K562 (cell line): Measurements from ENCODE around the gene STEAP1B. TPM values are rescaled to one million over a fixed set of nuclear protein-coding genes. Genes with fewer than 3 reads are reported as not detected.

Experiments
- ARID2 ChIP-seq: fragments of 450-650 bp; IDR thresholded peaks from 2 replicates; pipeline ENCODE4 v1.6.1; 2017; ENCODE audit warnings: antibody characterized with exemption, mild to moderate bottlenecking
- EHMT2 ChIP-seq: fragments of 450-650 bp; IDR thresholded peaks from 2 replicates; pipeline ENCODE4 v1.6.1; 2018; ENCODE audit warnings: antibody characterized with exemption
- ETV6 ChIP-seq, 3 experiments: fragments of 150-350 bp in 1 of 3; sonication (generic) in 1 of 3; formaldehyde crosslinking in 1 of 3; IDR thresholded peaks; 2 replicates each; pipeline versions ENCODE4 v1.6.1 to v1.8.0; 2014 to 2022; ENCODE audit warnings: borderline replicate concordance in 2 of 3, low read depth in 2 of 3, antibody characterized with exemption in 1 of 3, low read length in 1 of 3, mild to moderate bottlenecking in 1 of 3, missing genetic modification reagents in 1 of 3
- FOS ChIP-seq: IDR thresholded peaks from 3 replicates; pipeline ENCODE4 v1.6.1; 2011; ENCODE audit not compliant: insufficient read length; ENCODE audit errors: extremely low read depth
- L3MBTL2 ChIP-seq: fragments of 450-650 bp; IDR thresholded peaks from 2 replicates; pipeline ENCODE4 v1.6.1; 2016; ENCODE audit warnings: mild to moderate bottlenecking, moderate library complexity
- NONO ChIP-seq, 2 experiments: fragments of 200-400 bp in 1 of 2; fragments of 450-650 bp in 1 of 2; formaldehyde crosslinking in 1 of 2; IDR thresholded peaks; 2 replicates each; pipeline ENCODE4 v1.6.1; 2017; ENCODE audit warnings: low read depth in 2 of 2, mild to moderate bottlenecking in 2 of 2, moderate library complexity in 2 of 2, low read length in 1 of 2
- NR2C1 ChIP-seq, 2 experiments: fragments of 450-650 bp; IDR thresholded peaks; 2 replicates each; pipeline ENCODE4 v1.6.1; 2017; ENCODE audit warnings: mild to moderate bottlenecking in 2 of 2, antibody characterized with exemption in 1 of 2, inconsistent platforms in 1 of 2, missing compliant biosample characterization in 1 of 2, missing genetic modification characterization in 1 of 2
- POLR2A ChIP-seq: fragments of 450-650 bp; conservative IDR thresholded peaks from 2 replicates; pipeline ENCODE4 v1.6.1; 2016
- RBM14 ChIP-seq: fragments of 200-400 bp; formaldehyde crosslinking; IDR thresholded peaks from 2 replicates; pipeline ENCODE4 v1.6.1; 2018; ENCODE audit warnings: low read depth, mild to moderate bottlenecking, low read length, moderate library complexity, borderline replicate concordance; ENCODE audit not compliant: insufficient read depth
- SAFB ChIP-seq: fragments of 200-400 bp; formaldehyde crosslinking; IDR thresholded peaks from 2 replicates; pipeline ENCODE4 v1.6.1; 2017; ENCODE audit warnings: low read depth, low read length, borderline replicate concordance
- SETDB1 ChIP-seq: IDR thresholded peaks from one replicate; pipeline ENCODE4 v1.6.1; 2012; ENCODE audit warnings: low read length, control low read depth, inconsistent platforms
- SMAD3 ChIP-seq: fragments of 450-650 bp; formaldehyde crosslinking; conservative IDR thresholded peaks from 2 replicates; pipeline ENCODE4 v1.4.0; 2020; ENCODE audit warnings: mild to moderate bottlenecking
- SMAD4 ChIP-seq: fragments of 250-450 bp; sonication (Bioruptor Pico); conservative IDR thresholded peaks from 2 replicates; pipeline ENCODE4 v1.8.0; 2021; ENCODE audit warnings: inconsistent platforms, mild to moderate bottlenecking, moderate library complexity
- SREBF2 ChIP-seq: sonication (generic); formaldehyde crosslinking; IDR thresholded peaks from 2 replicates; pipeline ENCODE4 v1.4.0; 2020; ENCODE audit warnings: mild to moderate bottlenecking, missing genetic modification reagents
- TBL1XR1 ChIP-seq, 2 experiments: IDR thresholded peaks; 2 replicates each; pipeline ENCODE4 v1.6.1; 2012; ENCODE audit warnings: improper control_type of control experiment in 2 of 2, low read length in 2 of 2, mild to moderate bottlenecking in 1 of 2
- ZNF165 ChIP-seq: fragments of 250-450 bp; sonication (Bioruptor Pico); IDR thresholded peaks from 2 replicates; pipeline ENCODE4 v1.4.0; 2020; ENCODE audit warnings: borderline replicate concordance
- ZNF431 ChIP-seq: sonication (generic); formaldehyde crosslinking; IDR thresholded peaks from 2 replicates; pipeline ENCODE4 v1.8.0; 2022; ENCODE audit warnings: mild to moderate bottlenecking, missing genetic modification reagents
- polyA plus RNA-seq, 8 experiments: library from polyadenylated mRNA; depleted of rRNA in 4 of 8; stranded (reverse) in 5 of 8; unstranded in 3 of 8; fragments of >200 nt; fragmentation: Nextera tagmentation in 2 of 8; fragmentation: Illumina TruSeq in 1 of 8; extraction: Ambion mirVana in 2 of 8; extraction: Trizol in 1 of 8; gene quantifications; 2 replicates each; pipeline versions ENCODE4 v1.2.1 to v1.2.3, GENCODE V29; 2011 to 2014; ENCODE audit warnings: inconsistent platforms in 1 of 8, missing spikeins in 1 of 8
- total RNA-seq, 7 experiments: library from RNA; depleted of rRNA in 6 of 7; stranded (reverse); fragments of >200 nt in 6 of 7; fragmentation: Illumina TruSeq in 2 of 7; extraction: Trizol in 2 of 7; gene quantifications; 2 replicates each; pipeline versions ENCODE4 v1.2.1 to v1.2.3, GENCODE V29; 2011 to 2021; ENCODE audit warnings: low replicate concordance in 1 of 7
- TF ChIP-seq, protein P1 (sequence below): sonication (generic); formaldehyde crosslinking; IDR thresholded peaks from 2 replicates; pipeline ENCODE4 v1.8.0; 2022; ENCODE audit warnings: missing genetic modification reagents, mild to moderate bottlenecking, borderline replicate concordance
- TF ChIP-seq, protein P2 (sequence below): sonication (generic); formaldehyde crosslinking; IDR thresholded peaks from 2 replicates; pipeline ENCODE4 v1.8.0; 2022; ENCODE audit warnings: missing genetic modification reagents, mild to moderate bottlenecking, borderline replicate concordance
- TF ChIP-seq, protein P3 (sequence below): fragments of 250-450 bp; sonication (Bioruptor Pico); IDR thresholded peaks from 2 replicates; pipeline ENCODE4 v1.8.0; 2021; ENCODE audit warnings: moderate library complexity, mild to moderate bottlenecking, inconsistent platforms
- TF ChIP-seq, protein P4 (sequence below): IDR thresholded peaks from 2 replicates; pipeline ENCODE4 v1.6.1; 2014; ENCODE audit warnings: antibody characterized with exemption

Gene STEAP1B
- total and polyA plus RNA-seq, 9 of the 15 experiments (the other 6 are each of a cell fraction or from before 2014, with no cell fraction given): 20.0 to 38.5 (median 30.6) TPM

DNA sequence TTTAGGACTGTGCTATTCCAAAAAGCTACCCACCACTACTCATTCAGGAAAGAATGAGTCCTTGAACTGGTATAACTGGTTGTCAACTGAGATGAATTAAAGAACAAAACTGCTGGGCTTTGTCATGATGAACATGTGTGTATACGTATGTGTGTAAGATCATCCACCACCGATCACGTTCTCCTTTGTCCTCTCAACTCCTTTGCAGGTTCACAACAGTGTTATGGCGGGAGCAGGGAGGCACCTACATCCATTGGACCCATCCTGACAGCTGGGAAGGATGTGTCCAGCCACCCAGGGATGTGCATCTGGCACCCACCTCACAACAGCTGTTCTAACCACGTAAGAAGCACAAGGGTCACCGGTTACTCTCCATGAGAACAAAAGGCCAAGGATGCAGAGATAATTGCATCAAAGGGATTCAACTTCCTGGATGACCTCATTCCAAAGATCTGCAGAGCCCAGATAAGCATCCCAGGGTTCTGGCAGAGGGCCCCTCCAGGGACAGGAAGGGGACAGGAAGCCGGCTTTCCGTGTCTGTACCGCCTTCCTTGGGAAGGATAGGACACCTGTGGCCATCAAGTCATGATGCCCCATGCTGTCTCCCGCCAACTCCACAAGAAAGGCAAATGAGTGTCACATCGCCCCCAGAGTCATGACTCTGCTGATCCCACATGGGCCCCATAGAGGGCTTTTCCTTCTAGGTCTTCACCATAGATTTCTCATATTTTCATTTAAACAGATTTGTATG lies 66.1 kb downstream of the STEAP1B start (continued):
- TF ChIP-seq, protein P1, sequence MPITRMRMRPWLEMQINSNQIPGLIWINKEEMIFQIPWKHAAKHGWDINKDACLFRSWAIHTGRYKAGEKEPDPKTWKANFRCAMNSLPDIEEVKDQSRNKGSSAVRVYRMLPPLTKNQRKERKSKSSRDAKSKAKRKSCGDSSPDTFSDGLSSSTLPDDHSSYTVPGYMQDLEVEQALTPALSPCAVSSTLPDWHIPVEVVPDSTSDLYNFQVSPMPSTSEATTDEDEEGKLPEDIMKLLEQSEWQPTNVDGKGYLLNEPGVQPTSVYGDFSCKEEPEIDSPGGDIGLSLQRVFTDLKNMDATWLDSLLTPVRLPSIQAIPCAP: no peak
- TF ChIP-seq EHMT2 (peak; percentile 73; the same call in 1 of the 2 replicates), NR2C1 (IDR thresholded peaks at IDR 0.05) (peak; percentile 73), NR2C1 (tag; IDR thresholded peaks at IDR 0.05) (peak; percentile 90), ZNF431 (no peak), RBM14 (no peak), SAFB (no peak), L3MBTL2 (no peak; the same call in 1 of the 2 replicates), ZNF165 (no peak), ARID2 (no peak), SETDB1 (no peak), SMAD4 (peak; percentile 91), TBL1XR1 (IDR thresholded peaks at IDR 0.05; ENCODE audit: low read length in 2 of 2) (peak in 1 of 2 experiments; percentile 64; a peak in 1 of 4 replicates), SMAD3 (CRISPR knock-in tag) (0 out of 2 replicates have a peak, but pooled peaks have one; percentile 17), SREBF2 (CRISPR knock-in tag) (no peak), ETV6 (IDR thresholded peaks at IDR 0.05; ENCODE audit: borderline replicate concordance in 1 of 2, low read depth in 2 of 2, low read length in 1 of 2) (0 out of 4 replicates have a peak, but pooled peaks of 1 of the 2 experiments have one; percentile 73), ETV6 (CRISPR knock-in tag; IDR thresholded peaks at IDR 0.05; ENCODE audit: borderline replicate concordance) (no peak), FOS (peak; percentile 21), NONO (IDR thresholded peaks at IDR 0.05; ENCODE audit: low read depth in 2 of 2, low read length in 1 of 2) (peak in 1 of 2 experiments; percentile 56; a peak in 1 of 4 replicates), POLR2A (no peak)
- TF ChIP-seq, protein P2, sequence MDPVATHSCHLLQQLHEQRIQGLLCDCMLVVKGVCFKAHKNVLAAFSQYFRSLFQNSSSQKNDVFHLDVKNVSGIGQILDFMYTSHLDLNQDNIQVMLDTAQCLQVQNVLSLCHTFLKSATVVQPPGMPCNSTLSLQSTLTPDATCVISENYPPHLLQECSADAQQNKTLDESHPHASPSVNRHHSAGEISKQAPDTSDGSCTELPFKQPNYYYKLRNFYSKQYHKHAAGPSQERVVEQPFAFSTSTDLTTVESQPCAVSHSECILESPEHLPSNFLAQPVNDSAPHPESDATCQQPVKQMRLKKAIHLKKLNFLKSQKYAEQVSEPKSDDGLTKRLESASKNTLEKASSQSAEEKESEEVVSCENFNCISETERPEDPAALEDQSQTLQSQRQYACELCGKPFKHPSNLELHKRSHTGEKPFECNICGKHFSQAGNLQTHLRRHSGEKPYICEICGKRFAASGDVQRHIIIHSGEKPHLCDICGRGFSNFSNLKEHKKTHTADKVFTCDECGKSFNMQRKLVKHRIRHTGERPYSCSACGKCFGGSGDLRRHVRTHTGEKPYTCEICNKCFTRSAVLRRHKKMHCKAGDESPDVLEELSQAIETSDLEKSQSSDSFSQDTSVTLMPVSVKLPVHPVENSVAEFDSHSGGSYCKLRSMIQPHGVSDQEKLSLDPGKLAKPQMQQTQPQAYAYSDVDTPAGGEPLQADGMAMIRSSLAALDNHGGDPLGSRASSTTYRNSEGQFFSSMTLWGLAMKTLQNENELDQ (CRISPR knock-in tag): no peak
- TF ChIP-seq, protein P3, sequence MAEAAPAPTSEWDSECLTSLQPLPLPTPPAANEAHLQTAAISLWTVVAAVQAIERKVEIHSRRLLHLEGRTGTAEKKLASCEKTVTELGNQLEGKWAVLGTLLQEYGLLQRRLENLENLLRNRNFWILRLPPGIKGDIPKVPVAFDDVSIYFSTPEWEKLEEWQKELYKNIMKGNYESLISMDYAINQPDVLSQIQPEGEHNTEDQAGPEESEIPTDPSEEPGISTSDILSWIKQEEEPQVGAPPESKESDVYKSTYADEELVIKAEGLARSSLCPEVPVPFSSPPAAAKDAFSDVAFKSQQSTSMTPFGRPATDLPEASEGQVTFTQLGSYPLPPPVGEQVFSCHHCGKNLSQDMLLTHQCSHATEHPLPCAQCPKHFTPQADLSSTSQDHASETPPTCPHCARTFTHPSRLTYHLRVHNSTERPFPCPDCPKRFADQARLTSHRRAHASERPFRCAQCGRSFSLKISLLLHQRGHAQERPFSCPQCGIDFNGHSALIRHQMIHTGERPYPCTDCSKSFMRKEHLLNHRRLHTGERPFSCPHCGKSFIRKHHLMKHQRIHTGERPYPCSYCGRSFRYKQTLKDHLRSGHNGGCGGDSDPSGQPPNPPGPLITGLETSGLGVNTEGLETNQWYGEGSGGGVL (CRISPR knock-in tag): no peak
- TF ChIP-seq, protein P4, sequence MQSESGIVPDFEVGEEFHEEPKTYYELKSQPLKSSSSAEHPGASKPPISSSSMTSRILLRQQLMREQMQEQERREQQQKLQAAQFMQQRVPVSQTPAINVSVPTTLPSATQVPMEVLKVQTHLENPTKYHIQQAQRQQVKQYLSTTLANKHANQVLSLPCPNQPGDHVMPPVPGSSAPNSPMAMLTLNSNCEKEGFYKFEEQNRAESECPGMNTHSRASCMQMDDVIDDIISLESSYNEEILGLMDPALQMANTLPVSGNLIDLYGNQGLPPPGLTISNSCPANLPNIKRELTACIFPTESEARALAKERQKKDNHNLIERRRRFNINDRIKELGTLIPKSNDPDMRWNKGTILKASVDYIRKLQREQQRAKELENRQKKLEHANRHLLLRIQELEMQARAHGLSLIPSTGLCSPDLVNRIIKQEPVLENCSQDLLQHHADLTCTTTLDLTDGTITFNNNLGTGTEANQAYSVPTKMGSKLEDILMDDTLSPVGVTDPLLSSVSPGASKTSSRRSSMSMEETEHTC: peak; percentile 60; the same call in 1 of the 2 replicates
